Measurements from ENCODE around the gene NHSL2. TPM values are rescaled to one million over a fixed set of nuclear protein-coding genes. Genes with fewer than 3 reads are reported as not detected.
A peak's percentile ranks its signal among the peaks of the same experiment; 100 is the strongest.

Gene NHSL2
- total and polyA plus RNA-seq, 8 donors: 7.0 to 15.3 (median 9.5) TPM

DNA sequence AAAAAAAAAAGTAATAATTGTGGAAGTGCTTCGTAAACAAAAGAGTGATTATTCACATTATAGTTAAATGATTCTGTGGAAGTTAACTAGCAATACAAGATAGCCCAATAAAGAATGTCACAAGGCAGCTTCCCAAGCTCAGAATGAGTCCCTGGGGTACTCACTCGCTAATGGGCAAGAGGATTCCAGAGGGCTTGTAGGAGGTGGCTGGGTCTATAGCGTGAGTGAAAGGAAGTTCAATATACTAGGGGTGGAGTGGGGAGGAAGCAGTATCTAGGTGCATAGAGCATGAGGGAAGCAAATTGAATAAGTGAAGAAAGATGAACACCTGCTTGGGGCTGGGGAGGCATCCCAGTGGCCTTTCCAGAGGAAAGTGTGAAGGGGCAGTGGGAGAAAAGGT is 178.6 kb downstream of the NHSL2 start:
- TF ChIP-seq, protein P1, sequence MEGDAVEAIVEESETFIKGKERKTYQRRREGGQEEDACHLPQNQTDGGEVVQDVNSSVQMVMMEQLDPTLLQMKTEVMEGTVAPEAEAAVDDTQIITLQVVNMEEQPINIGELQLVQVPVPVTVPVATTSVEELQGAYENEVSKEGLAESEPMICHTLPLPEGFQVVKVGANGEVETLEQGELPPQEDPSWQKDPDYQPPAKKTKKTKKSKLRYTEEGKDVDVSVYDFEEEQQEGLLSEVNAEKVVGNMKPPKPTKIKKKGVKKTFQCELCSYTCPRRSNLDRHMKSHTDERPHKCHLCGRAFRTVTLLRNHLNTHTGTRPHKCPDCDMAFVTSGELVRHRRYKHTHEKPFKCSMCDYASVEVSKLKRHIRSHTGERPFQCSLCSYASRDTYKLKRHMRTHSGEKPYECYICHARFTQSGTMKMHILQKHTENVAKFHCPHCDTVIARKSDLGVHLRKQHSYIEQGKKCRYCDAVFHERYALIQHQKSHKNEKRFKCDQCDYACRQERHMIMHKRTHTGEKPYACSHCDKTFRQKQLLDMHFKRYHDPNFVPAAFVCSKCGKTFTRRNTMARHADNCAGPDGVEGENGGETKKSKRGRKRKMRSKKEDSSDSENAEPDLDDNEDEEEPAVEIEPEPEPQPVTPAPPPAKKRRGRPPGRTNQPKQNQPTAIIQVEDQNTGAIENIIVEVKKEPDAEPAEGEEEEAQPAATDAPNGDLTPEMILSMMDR (IDR thresholded peaks at IDR 0.05): no peak
- DNase-seq: no peak
- Histone ChIP-seq H3K27me3 (peaks cover 0 to 4% of the 10 kb centered on the region in 2 donors), H3K4me3 (no peak overlapping the region), H3K9me3 (no peaks in the 10 kb centered on the region), H3K4me1 (no peaks in the 10 kb centered on the region), H3K36me3 (no peaks in the 10 kb centered on the region), H3K27ac (no peak overlapping the region)
- intact Hi-C loops (cut with DNase I): no loop called here
- ATAC-seq: no peak

DNA sequence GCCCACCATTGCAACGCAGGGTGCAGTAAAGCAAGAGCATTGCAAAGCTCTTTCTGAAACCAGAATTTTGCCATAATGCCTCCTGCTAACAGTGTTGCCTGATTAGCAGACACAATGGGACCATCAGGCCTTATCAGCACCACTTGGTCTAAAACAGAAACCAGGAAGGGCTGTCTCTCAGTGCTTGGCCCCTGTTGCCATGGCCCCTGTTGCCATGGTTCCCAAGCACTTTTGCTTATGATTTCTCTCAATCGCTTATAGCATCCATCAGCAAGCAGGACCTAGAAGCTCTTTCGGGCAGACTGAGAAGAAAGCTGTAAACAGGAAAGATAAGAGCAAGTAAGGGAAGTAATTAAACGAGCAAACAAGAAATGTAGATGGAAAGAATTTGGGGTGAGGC is 184.2 kb downstream of the NHSL2 start:
- ATAC-seq: peak; percentile 41
- H3K36me3 ChIP-seq: no peaks in the 10 kb centered on the region
- H3K4me1 ChIP-seq: peaks cover 0 to 16% of the 10 kb centered on the region in 2 donors
- TF ChIP-seq, protein P1 (IDR thresholded peaks at IDR 0.05): no peak
- intact Hi-C loops (cut with DNase I): no loop called here
- peak overlapping the region in 1 of 2 donors; percentile 41 for H3K27ac ChIP-seq
- H3K9me3 ChIP-seq: no peaks in the 10 kb centered on the region
- peak in 3 of 4 donors; percentile 24 to 69 (median 59) for DNase-seq
- H3K27me3 ChIP-seq: peaks cover 0 to 7% of the 10 kb centered on the region in 2 donors
- H3K4me3 ChIP-seq: no peak overlapping the region

GRCh38 chrX:72095370-72095769 is 184.7 kb downstream of the NHSL2 start:
- TF ChIP-seq, protein P1 (IDR thresholded peaks at IDR 0.05): no peak
- DNase-seq (no peak), ATAC-seq (no peak)
- Histone ChIP-seq H3K4me1 (peaks cover 0 to 21% of the 10 kb centered on the region in 2 donors), H3K4me3 (no peak overlapping the region), H3K9me3 (no peaks in the 10 kb centered on the region), H3K27ac (peak overlapping the region in 1 of 2 donors; percentile 41), H3K36me3 (no peaks in the 10 kb centered on the region), H3K27me3 (peaks cover 0 to 7% of the 10 kb centered on the region in 2 donors)
- intact Hi-C loops (cut with DNase I): no loop called here

- Histone ChIP-seq H3K27me3 (peaks cover 0 to 11% of the 10 kb centered on the region in 2 donors), H3K4me3 (no peak overlapping the region), H3K9me3 (no peaks in the 10 kb centered on the region), H3K27ac (peak overlapping the region in 1 of 2 donors; percentile 75), H3K4me1 (peaks cover 0 to 36% of the 10 kb centered on the region in 2 donors), H3K36me3 (no peaks in the 10 kb centered on the region)
- DNase-seq: no peak
- ATAC-seq: no peak
- TF ChIP-seq, protein P1 (IDR thresholded peaks at IDR 0.05): no peak
- intact Hi-C loops (cut with DNase I): no loop called here
These were observed 186.5 kb downstream of the NHSL2 start for GRCh38 chrX:72097098-72097497.

GRCh38 chrX:72100051-72100755 is 189.6 kb downstream of the NHSL2 start:
- intact Hi-C loops (cut with DNase I): no loop called here
- TF ChIP-seq, protein P1 (IDR thresholded peaks at IDR 0.05): no peak
- Histone ChIP-seq H3K9me3 (no peaks in the 10 kb centered on the region), H3K27me3 (peaks cover 0 to 7% of the 10 kb centered on the region in 2 donors), H3K4me3 (no peak overlapping the region), H3K36me3 (no peaks in the 10 kb centered on the region), H3K4me1 (peaks cover 0 to 42% of the 10 kb centered on the region in 2 donors), H3K27ac (peak overlapping the region in 1 of 2 donors; percentile 81)
- DNase-seq: no peak
- peak; percentile 64 for ATAC-seq

Measured in left lung (tissue), 10 donors.